GM21786 (cell line): Measurements from ENCODE around the gene BTBD2.
"Not testable (repeated sequence)": the region's sequence is repeated elsewhere in the genome, so short reads cannot be mapped to it uniquely, and the experiment has no call there.

Source experiments
- ATAC-seq: cut with Tn5 transposase; IDR thresholded peaks from one replicate; pipeline ENCODE4 v1.9.1; 2021; ENCODE audit not compliant: unreplicated experiment

BTBD2 gene

DNA sequence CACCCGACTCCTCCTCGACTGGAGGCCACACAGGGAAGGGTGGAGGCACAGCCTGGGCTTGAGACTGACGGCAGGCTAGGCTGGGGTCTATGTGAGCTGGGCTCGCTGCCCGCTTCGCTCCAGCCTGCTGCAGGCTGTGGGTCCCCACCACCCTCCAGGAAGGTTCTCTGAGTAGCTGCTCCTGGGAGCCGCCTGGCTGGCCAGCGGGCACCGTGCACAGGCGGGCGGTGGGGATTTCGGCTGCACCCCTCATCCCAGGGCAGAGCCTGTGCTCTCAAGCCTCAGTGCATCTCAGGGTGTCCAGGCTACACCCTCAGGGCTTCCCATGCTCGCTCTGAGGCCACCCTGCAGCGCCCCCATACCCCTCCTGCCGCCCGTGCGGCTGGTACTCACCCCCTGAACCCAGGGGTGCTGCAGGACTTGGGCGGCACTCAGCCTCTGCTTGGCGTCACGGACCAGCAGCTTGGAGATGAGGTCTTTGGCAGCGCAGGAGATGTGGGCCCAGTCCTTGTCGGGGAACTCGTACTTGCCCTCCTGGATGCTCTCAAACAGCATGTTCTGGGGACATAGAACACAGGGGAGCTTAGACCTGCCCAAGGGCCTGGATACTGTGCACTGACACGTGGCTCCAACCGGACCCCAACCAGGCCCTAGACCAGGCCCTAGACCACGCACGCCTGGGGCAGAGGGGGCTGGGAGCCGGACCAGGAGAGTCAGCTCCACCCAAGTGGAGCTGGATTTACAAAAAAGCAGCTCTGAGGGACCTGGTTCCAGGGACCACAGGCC is 25.3 kb upstream of the BTBD2 start:
- no peak for ATAC-seq

DNA sequence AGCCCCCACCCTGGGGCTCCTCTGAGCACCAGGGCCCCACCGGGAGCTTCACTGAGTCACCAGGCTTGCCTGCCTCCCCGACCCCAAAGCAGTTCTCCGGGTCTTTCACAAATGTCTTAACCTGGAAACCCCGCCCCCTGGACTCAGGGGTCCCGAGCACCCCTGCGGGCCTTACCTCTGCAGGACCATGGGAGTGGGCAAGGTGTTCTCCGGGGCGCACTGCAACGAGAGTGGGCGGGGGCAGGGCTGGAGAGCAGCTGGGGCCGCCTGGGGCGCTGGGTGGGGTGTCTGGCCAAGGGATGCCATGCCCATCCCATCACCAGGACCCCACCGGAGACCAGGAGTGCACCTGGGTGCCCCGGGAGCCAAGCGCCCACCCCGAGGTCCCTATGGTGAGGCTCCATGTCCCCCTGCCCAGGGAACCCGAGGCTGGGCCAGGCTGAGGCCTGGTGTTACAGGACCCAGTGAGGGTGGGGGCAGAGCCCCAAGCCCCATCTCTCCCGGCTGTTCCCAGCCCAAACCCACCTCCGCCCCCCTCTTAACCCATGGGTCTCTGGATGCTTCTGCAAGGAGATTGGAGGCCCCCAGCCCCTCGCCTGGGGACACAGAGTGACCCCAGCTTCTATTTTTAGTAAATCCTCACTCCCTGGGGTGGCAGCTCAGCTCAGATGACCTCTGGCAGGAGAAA is 24.6 kb upstream of the BTBD2 start:
- no peak for ATAC-seq

DNA sequence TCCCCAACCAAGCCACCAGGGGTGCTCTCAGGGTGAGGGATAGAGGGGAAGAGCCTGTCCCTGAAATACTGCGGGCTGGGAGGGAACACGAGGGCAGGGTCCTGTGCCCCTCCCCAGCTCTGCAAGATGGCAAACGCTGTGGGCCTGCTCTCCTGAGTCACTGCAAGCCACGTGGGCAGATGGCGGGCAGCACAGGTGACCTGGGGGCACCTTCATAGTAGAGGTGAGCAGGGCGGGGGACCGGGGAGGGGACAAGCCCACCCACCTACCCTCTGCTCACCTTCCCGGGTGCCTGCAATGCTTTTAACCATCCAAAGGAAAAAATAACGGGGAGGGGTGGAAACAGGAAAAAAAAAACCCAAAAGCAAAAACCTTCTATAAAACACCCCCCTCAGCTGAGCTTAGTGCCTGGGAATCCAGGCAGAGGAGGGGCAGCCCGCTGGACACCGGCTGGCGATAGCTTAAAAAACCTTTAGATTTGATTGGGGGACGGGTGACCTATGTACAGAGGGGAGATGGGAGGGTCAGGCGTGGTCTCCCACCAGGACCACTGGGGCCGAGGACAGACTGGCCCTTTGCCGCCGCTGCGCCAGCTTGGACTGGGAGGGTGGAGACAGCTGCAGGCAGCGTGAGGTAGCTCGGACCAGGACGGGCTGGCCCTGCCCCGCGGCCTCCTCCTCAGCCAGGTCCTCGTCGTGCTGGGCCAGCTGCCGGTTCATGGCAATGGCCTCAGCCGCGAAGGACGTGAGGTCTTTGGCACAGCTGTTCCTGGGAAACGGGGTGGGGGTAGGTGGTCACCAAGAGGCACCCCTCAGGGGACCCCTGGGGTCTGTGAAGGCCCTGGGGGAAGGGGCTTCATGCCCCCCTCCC is 23.8 kb upstream of the BTBD2 start:
- ATAC-seq = no peak

DNA sequence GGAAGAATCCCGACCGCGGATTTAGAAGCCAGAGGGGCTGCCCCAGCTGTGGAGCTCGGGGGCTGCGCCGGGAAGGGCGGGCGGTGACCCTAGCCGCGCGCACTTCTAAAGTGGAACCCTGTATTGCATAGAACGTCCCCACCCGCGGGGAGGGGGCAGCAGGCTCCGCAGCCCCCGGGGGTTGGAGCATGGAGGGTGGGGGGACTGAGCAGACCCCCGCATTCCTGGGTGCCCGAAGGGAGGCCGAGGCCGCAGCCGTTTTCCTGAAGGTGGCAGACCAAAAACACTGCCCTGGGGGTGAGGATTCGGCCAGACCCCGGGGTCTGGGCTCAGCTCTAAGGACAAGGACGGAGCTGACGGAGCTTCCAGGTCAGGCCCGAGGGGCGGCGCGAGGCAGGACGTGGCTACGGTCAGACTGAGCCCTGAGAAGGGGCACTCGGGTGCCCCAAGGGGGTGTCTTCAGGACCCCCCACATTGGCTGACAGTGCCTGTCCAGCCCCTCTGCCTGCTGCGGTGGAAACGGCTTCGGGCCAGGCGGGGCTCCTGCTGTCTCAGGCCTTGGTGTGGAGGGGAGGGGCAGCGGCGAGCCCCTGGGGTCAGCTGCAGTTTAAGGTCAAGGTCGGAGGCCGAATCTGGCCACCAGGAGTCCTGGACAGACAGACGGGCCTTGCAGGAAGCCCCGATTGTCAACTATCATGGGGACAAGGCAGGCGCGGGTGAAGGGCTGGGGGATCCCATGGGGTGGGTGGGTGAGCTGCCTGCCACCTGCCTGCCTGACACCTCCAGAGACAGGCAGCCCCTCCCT is 23.0 kb upstream of the BTBD2 start:
- ATAC-seq = no peak

DNA sequence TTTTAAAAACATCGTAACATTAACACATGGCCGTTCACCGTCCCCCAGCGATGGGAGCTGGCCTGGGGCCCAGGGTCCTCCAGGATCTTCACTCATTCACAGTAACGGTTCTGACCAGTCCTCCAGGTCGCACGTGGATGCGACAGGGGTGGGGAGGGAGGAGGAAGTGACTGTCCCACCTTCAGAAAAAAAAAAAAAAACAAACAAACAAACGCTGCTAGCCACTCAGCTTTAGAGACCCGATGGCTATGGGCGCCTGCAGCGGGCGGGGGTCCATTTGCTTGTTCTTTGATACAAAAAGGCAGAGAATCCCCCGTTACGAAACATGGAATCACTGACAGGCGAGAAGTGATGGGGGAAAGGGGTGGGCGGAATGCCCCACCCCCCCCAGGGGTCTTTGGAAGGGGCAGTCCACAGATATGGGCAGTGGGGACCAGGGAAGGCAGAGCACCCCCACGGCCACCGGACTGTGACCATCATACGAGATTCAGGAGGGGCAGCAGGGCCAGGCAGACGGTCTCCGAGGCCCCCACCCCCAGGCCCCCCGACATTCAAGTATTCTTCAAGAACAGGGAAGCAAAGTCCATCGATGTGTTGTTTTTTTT is 22.2 kb upstream of the BTBD2 start:
- no peak for ATAC-seq

DNA sequence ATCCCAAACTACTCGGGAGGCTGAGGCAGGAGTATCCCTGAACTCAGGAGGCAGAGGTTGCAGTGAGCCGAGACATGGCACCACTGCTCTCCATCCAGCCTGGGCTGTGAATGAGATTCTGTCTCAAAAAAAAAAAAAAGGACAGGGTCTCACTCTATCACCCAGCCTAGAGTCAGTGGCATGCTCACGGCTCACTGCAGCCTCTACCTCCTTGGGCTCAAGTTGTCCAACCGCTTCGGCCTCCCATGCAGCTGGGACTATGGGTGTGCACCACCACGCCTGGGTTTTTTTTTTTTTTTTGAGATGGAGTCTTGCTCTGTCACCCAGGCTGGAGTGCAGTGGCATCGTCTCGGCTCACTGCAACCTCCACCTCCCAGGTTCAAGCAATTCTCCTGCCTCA is 20.9 kb upstream of the BTBD2 start:
- ATAC-seq = no peak

DNA sequence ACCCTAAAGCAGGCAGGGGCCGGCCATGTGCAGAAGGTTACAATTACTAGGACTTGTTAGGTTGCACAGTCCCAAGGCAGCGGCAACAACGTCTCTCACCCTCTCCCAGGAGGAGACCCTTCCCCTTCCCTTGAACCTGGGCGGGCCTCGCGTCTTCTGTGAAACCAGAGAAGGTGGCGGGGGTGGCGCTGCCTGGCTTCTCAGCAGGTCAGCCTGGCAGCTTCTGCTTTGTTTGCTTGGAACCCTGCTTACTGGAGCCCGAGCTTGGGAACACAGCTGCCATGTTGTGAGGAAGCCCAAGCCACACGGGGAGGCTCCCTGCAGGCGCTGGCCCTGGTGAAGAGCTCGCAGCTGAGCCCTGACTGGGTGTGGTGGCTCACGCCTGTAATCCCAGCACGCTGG is 20.1 kb upstream of the BTBD2 start:
- no peak for ATAC-seq

DNA sequence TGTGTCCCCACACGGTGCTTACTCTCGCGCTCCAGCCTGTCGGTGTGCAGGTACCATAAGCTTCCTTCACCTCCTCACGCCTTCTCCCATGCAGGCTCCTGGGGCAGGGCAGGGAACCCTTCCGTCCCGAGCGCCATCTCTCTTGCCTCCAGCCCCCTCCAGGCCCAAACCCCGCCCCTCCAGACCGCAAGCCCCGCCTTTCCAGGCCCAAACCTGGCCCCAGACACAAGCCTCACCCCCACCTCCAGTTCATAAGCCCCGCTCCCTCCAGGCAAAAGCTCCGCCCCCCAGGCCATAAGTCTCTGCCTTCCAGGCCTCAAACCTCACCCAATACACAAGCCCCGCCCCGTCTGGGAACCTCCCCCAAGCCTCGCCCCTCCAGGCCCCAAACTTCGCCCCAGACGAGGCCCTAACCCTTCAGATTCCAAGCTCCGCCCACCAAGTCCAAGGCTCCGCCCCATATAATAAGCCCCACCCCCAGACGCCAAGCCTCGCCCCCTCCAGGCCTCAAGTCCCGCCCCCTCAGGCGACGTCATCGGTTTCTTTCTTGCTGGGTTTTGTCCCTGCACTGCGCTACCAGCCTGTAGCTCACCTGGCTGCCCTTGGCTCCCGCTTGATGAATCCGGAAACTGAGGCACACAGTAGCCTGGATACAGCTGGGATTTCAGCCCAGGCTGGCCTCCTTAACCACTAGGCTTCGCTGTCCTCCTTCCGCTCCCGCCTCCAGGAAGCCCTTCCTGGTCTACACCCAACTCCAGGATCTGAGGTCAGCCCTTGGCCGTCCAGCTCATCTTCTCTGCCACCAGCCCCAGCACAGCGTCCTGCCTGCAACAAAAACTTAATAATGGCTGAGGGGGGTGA is 19.4 kb upstream of the BTBD2 start:
- ATAC-seq = no peak

DNA sequence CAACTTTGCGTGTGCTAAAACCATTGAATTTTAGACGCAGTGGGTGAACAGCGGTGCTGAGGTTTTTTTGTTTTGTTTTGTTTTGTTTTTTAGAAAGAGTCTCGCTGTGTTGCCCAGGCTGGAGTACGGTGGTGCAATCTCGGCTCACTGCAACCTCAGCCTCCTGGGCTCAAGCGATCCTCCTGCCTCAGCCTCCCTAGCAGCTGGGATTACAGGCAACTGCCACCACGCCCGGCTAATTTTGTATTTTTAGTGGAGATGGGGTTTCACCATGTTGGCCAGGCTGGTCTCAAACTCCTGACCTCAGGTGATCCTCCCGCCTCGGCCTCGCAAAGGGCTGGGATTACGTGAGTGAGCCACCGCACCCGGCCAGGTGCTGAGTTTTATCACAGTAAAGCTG is 18.7 kb upstream of the BTBD2 start:
- ATAC-seq = not testable (repeated sequence)

DNA sequence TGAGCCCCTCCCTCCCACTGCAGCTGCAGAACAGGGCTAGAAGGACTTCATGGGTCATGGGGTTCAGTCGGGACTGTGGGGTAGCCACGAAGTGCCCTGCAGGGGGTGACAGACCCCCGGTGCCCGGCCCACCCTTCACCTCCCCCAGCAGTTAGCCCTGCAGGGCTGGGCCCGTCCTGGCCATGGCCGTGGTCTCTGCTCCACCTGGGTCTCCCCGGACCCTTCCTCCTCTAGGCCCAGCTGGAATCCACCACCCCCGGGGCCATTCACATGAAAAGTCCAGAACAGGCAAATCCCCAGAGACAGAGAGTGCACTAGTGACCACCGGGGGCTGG is 18.3 kb upstream of the BTBD2 start:
- no peak for ATAC-seq

DNA sequence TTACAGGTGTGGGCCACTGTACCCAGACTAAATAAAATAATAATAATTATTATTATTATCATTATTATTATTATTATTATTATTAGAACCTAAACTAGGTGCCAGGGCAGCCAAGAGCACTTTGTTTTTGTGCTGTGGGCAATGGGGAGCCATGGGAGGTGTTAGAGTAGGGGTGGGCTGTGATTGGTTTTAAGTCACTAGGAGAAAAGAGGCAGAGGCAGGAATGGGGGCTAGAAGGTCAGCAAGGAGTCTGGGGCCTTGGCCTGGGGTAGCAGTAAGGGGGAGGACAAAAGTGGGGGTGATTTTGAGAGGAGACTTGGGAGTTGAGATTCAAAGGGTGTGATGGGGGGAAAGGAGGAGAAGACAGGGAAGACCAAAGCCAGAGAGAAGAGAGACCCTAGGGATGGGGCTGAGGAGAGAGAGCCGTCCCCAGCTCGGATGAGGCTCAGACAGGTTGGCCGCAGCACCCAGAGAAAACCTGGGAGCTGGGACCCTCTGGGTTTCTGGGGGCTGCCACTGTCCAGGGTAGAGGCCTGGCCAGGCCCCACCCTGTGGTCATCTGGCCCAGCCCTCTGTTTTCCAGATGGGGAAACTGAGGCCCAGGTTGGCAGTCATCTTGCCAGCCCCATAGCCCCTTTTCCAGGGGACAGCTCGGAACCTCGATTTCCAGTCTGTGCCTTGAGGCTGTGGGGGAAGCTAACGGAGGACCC is 17.8 kb upstream of the BTBD2 start:
- ATAC-seq = no peak

DNA sequence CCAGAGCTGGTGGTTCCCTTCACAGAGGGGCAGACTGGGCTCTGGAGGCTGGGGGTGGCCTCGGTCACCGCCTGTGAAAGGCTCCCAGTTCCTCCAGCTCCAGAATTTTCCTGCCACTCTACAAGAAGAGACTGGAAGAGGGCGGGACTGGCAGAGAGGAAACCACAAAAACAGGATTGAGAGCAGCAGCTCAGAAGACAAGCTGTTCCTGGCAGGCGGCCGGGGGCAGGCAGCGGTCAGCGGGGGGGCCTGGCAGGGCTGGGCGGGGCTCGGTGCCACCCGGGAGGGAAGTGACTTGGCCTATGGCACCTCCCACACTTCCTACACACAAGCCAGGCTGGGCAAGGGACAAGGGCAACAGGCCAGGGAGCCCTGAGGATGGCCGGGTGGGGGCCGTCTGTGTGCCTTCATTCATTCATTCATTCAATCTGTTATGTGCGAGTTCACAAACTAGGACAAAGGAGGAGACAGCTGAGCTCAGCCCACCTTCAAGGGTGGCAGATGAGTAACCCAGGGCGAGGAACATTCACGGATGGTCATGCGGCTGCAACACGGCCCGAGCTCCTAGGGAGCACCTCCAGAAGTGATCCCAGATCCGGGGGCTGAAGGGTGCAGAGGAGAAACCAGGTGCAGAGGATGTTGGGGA is 16.9 kb upstream of the BTBD2 start:
- no peak for ATAC-seq

DNA sequence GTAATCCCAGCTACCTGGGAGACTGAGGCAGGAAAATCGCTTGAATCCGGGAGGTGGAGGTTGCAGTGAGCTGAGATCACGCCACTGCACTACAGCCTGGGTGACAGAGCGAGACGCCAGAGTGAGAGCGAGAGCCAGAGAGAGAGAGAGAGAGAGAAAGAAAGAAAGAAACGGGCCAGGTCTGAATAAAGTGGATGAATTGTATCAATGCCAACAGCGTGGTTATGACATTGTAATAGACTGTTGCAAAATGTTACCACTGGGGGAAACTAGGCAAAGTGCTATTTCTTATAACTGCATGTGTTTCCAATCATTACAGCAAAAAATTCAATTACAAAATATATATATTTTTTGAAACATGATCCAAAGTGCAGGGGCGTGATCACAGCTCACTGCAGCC is 11.8 kb upstream of the BTBD2 start:
- no peak for ATAC-seq

DNA sequence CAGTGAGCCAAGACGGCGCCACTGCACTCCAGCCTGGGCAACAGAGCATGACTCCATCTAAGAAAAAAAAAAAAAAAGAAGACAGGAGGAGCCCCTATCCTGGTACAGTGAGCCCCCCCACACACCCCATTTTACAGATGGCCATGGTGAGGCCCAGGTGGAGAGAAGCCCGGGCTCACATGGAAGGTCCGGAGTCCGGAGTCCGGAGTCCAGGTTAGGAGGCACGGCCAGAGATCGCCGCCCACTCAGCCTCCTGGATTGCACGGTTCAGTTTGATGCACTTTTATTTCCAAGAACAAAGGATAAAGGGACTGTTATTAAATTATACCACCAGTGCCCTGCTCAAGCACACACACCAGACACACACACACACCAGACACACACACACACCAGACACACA is 11.3 kb upstream of the BTBD2 start:
- ATAC-seq = no peak

DNA sequence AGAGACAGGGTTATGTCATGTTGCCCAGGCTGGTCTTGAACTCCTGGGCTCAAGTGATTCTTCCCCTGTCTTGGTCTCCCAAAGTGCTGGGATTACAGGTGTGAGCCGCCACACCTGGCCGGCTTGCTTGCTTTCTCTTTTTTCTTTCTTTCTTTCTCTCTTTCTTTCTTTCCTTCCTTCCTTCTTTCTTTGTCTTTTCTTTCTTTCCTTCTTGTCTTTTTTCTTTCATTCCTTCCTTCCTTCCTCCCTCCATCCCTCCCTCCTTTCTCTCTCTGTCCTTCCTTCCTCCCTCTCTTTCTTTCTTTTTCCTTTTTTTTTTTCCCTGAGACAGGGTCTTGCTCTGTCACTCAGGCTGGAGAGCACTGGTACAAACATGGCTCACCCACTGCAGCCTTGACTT is 6.8 kb upstream of the BTBD2 start:
- ATAC-seq = no peak

DNA sequence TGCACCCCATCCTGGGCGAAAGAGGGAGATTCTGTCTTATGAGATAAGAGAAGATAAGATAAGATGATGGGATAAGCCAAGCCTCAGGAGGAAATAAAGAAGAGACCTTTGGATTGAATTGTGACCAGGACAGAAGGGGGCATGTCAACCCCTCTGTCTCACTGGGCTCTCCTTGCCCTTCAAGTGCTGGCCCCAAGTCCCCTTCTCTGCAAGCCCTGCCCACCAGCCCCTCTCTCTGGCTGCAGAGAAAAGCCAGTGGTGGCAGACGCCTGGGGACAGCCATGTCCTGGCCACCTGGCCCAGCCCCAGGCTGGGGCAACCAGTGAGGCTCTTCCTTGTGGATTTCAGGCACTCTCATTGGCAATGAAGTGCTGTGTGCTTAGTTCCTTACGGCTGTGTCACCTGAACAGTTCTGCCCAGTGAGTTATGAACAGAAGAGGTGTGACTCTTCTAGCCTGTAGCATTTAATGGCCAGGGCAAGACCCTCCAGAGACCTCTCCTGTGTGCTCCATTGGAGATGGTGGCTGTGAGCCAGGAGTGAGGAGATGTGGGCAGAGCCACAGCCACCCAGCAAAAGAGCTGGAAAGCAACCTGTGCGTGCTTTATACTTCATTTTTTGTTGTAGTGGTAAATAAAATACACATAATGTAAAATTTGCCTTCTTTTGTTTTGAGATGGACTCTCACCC is 6.1 kb upstream of the BTBD2 start:
- ATAC-seq = no peak

DNA sequence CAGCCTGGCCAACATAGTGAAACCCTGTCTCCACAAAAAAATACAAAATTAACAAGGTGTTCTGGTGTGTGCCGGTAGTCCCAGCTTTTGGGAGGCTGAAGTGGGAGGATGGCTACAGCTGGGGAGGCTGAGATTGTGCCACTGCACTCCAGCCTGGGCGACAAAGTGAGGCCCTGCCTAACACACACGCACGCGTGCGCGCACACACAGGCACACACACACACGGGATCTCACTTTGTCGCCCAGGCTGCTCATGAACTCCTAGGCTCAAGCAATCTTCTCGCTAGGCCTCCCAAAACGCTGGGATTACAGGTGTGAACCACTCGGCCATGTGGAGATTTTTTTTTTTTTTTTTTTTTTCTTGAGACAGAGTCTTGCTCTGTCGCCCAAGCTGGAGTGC is 3.2 kb upstream of the BTBD2 start:
- no peak for ATAC-seq
